ENCODE results near the gene PKD2L1. TPM values are rescaled to one million over a fixed set of nuclear protein-coding genes. Genes with fewer than 3 reads are reported as not detected.

PKD2L1 gene
- total and polyA plus RNA-seq, 9 of the 15 experiments (the other 6 are each of a cell fraction or from before 2014, with no cell fraction given) = not detected

DNA sequence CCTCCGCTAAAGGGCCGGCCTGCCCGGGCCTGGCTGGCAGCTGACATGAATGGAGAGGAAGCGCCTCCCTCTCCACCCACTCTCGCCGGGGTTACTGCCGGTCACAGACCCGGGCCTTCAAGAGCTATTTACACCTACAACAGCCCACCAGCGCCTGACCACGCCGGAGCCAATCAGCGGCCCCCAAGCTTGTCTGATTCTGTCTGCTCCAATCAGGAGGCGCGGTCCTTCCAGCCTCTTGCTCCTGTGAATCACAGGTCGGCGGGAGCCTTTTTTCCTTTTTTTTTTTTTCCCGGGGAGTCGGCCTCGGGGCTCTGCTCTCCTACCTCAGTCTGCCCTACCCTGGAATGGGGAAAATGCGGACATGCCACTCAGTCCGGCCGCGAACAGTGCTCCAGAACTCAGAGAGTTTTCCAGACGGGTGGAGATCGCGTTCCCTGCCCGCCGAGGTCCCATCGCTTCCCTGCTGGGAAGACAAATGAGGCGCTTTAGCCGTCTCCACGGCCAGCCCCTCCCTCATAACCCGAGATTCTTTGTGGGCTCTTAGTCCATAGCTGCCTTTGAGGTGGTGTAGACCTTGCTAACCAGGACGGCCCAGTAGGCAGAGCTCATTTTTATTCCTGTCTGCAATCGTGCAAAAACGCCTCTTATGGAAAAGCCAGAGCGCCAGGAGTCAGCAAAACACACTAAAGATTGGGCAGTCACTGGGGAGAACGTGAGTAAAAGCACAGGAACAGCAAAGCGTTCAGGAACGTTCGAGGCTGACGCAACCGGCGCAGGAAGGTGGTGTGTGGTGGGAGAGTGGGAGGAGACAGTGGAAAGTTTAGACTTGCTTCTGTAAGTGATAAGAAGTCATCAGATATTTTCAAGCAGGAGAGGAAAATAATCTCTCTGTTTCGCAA is 43.5 kb upstream of the PKD2L1 start (continued):
- TF ChIP-seq ARID4B (CRISPR knock-in tag; IDR thresholded peaks at IDR 0.05) = no peak
- no peak for TF ChIP-seq ZNF146 (CRISPR knock-in tag; IDR thresholded peaks at IDR 0.05; ENCODE audit: unreplicated experiment)
- TF ChIP-seq, protein P1, sequence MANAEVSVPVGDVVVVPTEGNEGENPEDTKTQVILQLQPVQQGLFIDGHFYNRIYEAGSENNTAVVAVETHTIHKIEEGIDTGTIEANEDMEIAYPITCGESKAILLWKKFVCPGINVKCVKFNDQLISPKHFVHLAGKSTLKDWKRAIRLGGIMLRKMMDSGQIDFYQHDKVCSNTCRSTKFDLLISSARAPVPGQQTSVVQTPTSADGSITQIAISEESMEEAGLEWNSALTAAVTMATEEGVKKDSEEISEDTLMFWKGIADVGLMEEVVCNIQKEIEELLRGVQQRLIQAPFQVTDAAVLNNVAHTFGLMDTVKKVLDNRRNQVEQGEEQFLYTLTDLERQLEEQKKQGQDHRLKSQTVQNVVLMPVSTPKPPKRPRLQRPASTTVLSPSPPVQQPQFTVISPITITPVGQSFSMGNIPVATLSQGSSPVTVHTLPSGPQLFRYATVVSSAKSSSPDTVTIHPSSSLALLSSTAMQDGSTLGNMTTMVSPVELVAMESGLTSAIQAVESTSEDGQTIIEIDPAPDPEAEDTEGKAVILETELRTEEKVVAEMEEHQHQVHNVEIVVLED (CRISPR knock-in tag; IDR thresholded peaks at IDR 0.05) = no peak
- no peak for TF ChIP-seq MTA1 (IDR thresholded peaks at IDR 0.05; ENCODE audit: borderline replicate concordance)
- TF ChIP-seq ATF7 (IDR thresholded peaks at IDR 0.05) = peak; percentile 82
- TF ChIP-seq, protein P2, sequence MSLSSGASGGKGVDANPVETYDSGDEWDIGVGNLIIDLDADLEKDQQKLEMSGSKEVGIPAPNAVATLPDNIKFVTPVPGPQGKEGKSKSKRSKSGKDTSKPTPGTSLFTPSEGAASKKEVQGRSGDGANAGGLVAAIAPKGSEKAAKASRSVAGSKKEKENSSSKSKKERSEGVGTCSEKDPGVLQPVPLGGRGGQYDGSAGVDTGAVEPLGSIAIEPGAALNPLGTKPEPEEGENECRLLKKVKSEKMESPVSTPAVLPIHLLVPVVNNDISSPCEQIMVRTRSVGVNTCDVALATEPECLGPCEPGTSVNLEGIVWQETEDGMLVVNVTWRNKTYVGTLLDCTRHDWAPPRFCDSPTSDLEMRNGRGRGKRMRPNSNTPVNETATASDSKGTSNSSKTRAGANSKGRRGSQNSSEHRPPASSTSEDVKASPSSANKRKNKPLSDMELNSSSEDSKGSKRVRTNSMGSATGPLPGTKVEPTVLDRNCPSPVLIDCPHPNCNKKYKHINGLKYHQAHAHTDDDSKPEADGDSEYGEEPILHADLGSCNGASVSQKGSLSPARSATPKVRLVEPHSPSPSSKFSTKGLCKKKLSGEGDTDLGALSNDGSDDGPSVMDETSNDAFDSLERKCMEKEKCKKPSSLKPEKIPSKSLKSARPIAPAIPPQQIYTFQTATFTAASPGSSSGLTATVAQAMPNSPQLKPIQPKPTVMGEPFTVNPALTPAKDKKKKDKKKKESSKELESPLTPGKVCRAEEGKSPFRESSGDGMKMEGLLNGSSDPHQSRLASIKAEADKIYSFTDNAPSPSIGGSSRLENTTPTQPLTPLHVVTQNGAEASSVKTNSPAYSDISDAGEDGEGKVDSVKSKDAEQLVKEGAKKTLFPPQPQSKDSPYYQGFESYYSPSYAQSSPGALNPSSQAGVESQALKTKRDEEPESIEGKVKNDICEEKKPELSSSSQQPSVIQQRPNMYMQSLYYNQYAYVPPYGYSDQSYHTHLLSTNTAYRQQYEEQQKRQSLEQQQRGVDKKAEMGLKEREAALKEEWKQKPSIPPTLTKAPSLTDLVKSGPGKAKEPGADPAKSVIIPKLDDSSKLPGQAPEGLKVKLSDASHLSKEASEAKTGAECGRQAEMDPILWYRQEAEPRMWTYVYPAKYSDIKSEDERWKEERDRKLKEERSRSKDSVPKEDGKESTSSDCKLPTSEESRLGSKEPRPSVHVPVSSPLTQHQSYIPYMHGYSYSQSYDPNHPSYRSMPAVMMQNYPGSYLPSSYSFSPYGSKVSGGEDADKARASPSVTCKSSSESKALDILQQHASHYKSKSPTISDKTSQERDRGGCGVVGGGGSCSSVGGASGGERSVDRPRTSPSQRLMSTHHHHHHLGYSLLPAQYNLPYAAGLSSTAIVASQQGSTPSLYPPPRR (CRISPR knock-in tag; IDR thresholded peaks at IDR 0.05; ENCODE audit: borderline replicate concordance) = no peak
- TF ChIP-seq HNRNPL (IDR thresholded peaks at IDR 0.05; ENCODE audit: low read depth, low read length) = no peak
- no peak for TF ChIP-seq MECOM (CRISPR knock-in tag; IDR thresholded peaks at IDR 0.05)
- TF ChIP-seq ZNF778 (CRISPR knock-in tag; IDR thresholded peaks at IDR 0.05) = no peak
- no peak for TF ChIP-seq DDX20 (tag; IDR thresholded peaks at IDR 0.05; ENCODE audit: low read depth)
- no peak; the same call in 1 of the 2 replicates for TF ChIP-seq ZSCAN32 (CRISPR knock-in tag; IDR thresholded peaks at IDR 0.05)
- TF ChIP-seq ZNF174 (CRISPR knock-in tag; IDR thresholded peaks at IDR 0.05) = no peak
- TF ChIP-seq RAD51 (IDR thresholded peaks at IDR 0.05; ENCODE audit: borderline replicate concordance, low read depth) = peak; percentile 84
- TF ChIP-seq RAD21 (CRISPR knock-in tag; conservative IDR thresholded peaks at IDR 0.05 in 1 of 2, IDR thresholded peaks at IDR 0.05 in 1 of 2) = 0 out of 4 replicates have a peak, but pooled peaks of 1 of the 2 experiments have one; percentile 4
- no peak; the same call in 1 of the 2 replicates for TF ChIP-seq ZNF41 (CRISPR knock-in tag; conservative IDR thresholded peaks at IDR 0.05)
- TF ChIP-seq ZNF263 (CRISPR knock-in tag; IDR thresholded peaks at IDR 0.05; ENCODE audit: borderline replicate concordance) = no peak
- no peak for TF ChIP-seq RFX1 (IDR thresholded peaks at IDR 0.05)
